ENCODE results near the gene DBH. TPM values are rescaled to one million over a fixed set of nuclear protein-coding genes. Genes with fewer than 3 reads are reported as not detected.

The DBH gene
- total RNA-seq, 1 donor from 2014 or later: not detected

DNA sequence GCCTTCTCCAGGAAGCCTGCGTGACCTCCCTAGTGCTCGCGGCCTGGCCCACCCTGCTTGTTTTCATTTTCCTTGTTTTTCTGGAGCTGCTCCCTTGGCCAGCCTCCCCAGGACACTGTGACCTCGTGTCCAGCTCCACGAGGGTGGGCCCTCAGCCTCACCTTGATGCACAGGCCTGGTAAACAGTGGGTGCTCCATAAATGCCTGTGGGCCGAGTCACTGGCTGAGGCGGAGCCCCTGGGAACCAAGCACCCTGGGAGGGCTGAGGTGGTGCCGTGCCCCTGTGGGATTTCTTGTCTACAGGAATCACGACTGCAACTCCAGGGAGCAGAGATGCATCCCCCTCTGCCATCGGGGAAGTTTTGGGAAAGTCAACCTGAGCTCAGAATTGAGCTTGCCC lies 44.2 kb upstream of the DBH start:
- TF ChIP-seq, protein P1, sequence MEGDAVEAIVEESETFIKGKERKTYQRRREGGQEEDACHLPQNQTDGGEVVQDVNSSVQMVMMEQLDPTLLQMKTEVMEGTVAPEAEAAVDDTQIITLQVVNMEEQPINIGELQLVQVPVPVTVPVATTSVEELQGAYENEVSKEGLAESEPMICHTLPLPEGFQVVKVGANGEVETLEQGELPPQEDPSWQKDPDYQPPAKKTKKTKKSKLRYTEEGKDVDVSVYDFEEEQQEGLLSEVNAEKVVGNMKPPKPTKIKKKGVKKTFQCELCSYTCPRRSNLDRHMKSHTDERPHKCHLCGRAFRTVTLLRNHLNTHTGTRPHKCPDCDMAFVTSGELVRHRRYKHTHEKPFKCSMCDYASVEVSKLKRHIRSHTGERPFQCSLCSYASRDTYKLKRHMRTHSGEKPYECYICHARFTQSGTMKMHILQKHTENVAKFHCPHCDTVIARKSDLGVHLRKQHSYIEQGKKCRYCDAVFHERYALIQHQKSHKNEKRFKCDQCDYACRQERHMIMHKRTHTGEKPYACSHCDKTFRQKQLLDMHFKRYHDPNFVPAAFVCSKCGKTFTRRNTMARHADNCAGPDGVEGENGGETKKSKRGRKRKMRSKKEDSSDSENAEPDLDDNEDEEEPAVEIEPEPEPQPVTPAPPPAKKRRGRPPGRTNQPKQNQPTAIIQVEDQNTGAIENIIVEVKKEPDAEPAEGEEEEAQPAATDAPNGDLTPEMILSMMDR (conservative IDR thresholded peaks at IDR 0.05; ENCODE audit: low read depth, low read length): no peak
- DNase-seq (ENCODE audit: low read depth): no peak

DNA sequence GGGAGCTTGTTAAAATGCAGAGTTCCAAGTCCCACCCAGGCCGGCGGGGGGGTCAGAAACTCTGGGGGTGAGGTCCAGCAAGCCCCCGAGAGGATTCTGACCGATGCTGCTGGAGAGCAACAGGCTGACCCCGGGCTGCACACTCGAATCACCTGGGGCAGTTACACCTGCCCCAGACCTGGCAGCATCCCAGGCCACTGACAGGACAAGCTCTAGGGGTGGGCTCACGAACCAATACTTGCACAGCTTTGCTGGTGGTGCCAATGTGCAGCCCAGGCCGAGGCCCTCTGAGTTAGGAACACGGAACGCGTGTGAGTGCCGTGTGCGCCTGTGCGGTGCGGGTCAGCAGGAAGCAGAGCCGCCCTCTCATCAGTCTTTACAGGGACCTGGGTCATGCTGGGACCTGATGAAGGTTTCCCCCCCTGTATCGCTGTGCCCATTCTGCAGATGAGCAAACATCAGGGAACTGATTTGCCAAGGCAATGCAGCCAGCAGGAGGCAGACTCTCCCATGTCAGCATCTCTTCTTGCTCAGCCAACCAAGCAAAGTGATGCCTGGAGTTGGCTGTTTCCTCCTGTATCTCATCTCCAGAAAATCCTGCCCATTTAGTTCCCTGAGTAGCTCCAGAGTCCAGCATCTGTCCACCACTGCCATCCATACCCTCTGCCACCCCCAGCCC lies 43.3 kb upstream of the DBH start:
- no peak overlapping the region for H3K4me3 ChIP-seq (ENCODE audit: low read depth, low read length)

More for the DNA sequence above, 44.2 kb upstream of the DBH start:
- H3K4me3 ChIP-seq (ENCODE audit: low read depth, low read length): no peak overlapping the region

DNA sequence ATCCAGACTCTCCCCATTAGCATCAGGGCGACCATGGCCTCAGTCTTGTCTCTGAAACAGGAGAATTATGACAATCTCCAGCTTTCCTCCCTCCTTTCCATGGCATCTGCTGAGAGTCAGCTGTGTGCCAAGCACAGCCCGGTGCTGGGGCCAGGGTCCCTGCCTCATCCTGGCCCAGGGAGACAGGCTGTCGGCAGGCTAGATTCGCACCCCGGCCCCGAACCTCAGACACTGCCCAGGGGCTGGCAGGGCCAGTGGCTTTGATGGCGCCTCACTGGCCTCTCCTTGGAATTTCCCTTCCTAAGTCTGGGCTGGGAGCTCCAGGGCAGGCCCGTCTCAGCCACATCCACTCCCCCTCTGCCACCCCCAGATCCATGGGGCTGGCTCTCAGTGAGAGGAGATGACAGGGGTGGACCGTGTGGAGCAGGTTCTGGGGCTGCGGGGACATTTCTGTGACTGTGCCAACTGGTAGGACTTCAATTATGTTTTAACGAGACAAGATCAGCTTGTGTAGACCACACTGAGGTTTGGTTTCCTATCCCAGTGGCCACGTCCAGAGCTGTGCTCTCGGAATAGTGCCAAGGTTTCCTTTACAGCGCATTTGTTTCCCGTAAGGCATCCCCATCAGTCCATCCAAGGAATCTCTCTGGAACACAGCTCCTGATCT lies 42.4 kb upstream of the DBH start:
- TF ChIP-seq, protein P1 (conservative IDR thresholded peaks at IDR 0.05; ENCODE audit: low read depth, low read length): no peak
- no peak overlapping the region for H3K4me3 ChIP-seq (ENCODE audit: low read depth, low read length)
- no peak for DNase-seq (ENCODE audit: low read depth)

More for the DNA sequence above, 43.3 kb upstream of the DBH start:
- no peak for DNase-seq (ENCODE audit: low read depth)
- TF ChIP-seq, protein P1 (conservative IDR thresholded peaks at IDR 0.05; ENCODE audit: low read depth, low read length): peak; percentile 15

DNA sequence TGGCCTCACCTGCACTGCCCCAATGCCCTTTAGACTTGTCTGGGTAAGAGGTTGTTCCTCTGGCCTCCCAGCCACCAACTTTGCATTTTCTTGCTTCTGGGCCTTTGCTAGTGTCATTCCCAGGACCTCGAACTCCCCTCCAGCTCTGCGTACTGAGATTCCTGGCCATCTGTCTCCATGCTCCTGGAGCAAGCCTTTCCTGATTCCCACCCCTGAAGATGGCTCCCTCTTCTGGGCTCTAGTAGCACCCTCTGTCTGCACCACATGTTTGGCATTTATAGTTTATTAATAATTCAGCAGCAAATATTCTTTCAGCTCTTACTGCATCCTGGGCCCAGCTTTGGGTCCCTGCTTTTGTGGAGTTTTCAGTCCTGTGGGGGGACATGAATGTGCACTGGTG lies 41.9 kb upstream of the DBH start:
- no peak for DNase-seq (ENCODE audit: low read depth)
- H3K4me3 ChIP-seq (ENCODE audit: low read depth, low read length): no peak overlapping the region
- TF ChIP-seq, protein P1 (conservative IDR thresholded peaks at IDR 0.05; ENCODE audit: low read depth, low read length): no peak

DNA sequence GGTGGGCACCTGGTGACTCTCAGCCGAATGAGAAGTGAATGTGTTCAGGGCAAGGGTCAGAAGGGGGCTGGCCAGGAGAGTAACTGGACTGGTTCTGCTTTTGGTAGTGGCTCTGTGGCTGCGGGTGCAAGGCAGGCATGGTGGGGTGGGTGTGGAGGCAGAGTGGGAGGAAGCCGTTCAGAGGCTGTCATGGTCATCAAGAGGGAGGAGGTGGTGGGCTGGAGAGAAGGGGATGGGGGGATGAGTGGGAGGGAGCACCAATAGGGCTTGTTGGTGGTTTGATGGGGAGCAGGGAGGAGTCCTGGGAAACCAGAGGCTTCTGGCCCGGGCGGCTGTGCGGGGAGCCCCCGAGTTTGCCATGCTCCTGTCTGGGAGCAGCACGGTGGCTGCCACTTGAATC lies 40.3 kb upstream of the DBH start:
- TF ChIP-seq, protein P1 (conservative IDR thresholded peaks at IDR 0.05; ENCODE audit: low read depth, low read length): no peak
- H3K4me3 ChIP-seq (ENCODE audit: low read depth, low read length): no peak overlapping the region
- no peak for DNase-seq (ENCODE audit: low read depth)

DNA sequence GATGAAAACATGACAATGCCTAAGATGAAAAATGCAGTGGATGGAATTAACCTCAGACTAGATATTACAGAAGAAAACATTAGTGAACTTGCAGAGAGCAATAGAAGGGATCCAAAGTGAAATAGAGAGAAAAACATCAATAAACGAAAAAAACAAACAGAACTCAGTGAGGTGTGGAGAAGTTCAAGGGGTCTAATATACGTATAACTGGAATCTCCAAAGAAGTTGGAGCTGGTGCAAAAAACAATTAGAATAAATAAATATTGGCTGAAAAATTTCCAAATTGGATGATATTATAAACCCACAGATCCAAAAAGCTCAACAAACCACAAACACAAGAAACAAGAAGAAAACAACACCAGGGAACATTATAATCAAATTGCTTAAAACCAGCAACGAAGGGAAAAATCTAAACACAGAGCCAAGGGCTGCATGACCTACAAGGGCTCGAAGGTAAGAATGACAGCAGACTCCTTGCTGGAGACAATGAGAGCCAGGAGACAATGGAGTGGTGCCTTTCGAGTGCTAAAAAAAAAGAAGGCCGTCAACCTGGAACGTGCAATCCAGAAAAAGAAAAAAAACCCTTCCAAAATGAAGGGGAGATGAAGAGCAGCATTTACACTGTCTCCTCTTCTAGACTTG lies 38.7 kb upstream of the DBH start:
- TF ChIP-seq, protein P1 (conservative IDR thresholded peaks at IDR 0.05; ENCODE audit: low read depth, low read length): no peak
- H3K4me3 ChIP-seq (ENCODE audit: low read depth, low read length): no peak overlapping the region
- DNase-seq (ENCODE audit: low read depth): no peak
